HPDE6-E6E7 (cell line): ENCODE data around the gene ATP5F1D.

Source experiments
- DNase-seq: peaks from one replicate; pipeline ENCODE4 v3.0.0; 2011; ENCODE audit warnings: missing footprints; ENCODE audit errors: extremely low spot score

Gene ATP5F1D

DNA sequence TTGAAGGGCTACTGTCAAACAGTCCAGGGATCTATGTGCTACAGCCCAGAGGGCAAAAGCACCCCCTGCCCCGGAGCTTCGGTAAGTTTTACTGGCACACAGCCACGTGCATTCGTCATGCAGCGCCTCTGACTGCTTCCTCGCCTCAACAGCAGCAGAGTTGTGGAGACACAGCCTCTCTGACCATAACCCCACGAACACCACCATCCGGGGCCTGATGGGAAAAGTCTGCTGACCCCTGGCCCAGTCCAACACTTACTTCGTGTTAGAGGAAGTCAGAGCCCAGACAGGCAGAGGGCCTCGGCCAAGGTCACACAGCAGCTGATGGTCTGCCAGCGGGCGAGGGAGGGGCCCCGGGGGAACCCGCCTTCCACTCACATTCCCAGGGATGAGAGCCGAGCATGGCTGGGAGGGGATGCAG, 8.9 kb upstream of the ATP5F1D start:
- no peak for DNase-seq

DNA sequence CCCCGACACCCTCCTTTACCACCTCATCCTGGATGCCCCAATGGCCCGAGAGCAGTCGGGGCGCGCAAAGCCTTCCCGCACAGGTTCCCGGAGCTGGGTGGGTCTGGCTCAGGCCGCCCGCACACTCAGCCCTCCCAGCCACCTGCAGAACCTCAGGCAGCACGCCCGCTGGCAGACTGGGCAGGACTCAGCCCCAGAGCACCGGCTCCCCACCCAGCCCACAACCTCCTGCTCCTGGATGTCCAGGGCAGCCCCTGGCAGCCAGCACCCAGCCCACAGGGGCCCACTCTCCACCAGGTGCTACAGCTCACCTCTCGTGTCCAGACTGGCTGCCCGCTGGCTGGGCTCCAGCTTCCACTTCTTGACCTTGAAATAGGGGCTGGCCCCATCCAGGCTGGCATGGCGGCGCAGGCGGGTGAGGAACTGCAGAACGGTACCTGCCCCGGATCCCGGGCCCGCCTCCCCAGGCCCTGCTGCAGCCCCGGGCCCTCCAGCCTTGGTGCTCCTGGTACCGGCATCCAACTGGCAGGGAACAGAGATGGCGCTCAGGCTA, 8.4 kb upstream of the ATP5F1D start:
- DNase-seq = no peak

DNA sequence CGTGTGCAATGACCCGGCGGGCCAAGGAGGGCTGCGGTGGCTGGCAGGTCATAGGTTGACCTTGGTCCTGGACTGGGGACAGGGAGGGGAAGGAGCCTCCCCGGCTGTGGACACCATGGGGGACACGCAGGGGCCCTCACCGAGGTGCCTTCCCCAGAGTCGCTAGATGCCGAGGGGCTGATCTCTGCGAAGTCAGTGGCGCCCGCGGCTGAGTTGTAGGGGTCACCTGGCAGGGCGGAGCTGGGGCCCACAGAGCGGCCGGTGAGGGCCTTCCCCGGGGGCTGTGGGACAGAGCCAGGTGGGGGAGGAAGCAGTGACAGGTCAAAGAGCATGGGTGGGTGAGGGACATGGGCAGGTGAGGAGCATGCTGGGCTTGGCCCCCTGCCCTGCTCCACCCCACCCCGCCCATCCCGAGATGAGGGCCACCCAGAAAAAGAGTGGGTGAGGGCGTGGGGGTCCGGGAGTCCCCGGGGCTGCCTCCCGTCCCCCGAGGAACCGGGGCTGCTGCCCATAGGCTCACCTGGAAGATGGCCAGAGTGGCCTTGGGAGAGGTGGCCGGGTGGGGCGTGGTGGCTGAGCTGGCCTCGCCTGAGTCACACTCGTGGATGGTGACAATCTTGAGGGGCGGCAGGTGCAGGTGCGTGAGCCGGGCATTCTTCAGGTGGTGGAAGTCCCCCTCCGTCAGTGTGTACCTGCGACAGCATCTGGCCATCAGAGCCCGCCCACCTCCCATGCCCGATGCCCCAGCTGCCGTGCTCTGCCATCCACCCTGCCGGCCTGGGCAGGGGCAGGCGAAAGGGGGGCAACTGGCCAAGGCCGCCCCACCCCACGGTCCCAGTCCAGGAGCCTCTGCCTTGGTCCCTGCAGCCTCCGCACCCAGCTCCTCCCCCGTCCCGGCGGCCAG, 7.2 kb upstream of the ATP5F1D start:
- DNase-seq = no peak

DNA sequence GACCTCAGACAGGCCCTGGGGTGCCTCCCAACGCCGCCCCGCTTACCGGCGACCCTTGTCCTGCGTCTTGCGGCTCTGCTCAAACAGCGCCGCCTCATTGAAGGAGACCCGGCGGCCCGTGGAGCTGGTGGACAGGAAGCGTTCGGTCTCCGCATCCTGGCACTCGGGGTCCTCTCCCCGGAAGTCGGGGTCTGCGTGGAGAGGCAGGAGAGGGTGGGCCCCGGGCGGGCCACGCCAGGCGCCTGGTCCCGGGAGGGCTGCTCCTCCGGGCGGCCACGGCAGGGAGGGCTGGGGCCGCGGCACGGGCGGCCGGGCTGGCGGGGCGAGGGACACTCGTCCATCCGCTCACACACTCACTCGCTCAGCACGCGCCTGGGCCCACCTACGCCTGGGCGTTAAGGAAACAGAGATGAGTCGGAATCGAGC, 6.6 kb upstream of the ATP5F1D start:
- no peak for DNase-seq

DNA sequence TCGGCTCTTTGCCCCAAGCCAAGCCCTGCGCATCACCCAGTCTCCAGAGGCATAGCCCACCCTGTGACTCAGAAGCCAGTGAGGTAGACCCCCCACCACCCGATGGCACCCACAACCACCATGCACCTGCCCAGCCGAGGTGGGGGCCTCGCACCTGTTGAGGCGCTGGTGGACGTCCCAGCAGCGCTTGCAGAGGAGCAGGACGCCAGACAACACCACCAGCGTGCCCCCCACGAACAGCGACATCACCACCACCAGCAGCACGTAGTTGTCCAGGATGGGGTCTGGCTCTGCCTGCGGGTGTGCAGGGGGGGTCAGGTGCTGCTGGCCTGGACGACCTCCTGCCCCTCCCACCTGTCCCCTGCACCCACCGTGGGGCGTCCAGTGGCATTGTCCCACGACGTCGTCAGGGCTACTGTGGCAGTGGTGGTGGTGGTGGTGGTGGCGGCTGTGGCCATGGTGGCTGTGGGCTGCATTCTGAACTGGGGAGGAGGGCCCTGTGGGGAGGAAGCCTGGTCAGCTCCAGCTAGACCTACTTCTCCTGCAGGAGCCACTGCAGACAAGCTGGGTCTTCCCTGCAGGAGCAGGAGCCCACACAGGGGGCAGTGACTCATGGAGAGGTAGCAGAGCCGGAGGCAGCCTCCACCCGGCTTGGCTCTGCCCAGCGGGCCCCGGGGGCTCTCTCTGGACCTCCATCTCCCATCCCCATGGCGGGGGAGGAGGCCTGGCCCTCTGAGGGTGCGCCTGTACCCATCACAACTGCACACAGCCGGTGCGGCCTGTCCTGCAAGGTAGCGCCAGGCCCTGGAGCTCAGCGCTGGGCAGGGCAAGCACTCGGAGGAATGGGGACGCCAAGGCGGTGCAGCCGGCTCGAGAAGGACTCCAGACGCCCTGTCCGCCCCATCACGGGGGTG, 5.7 kb upstream of the ATP5F1D start:
- no peak for DNase-seq

DNA sequence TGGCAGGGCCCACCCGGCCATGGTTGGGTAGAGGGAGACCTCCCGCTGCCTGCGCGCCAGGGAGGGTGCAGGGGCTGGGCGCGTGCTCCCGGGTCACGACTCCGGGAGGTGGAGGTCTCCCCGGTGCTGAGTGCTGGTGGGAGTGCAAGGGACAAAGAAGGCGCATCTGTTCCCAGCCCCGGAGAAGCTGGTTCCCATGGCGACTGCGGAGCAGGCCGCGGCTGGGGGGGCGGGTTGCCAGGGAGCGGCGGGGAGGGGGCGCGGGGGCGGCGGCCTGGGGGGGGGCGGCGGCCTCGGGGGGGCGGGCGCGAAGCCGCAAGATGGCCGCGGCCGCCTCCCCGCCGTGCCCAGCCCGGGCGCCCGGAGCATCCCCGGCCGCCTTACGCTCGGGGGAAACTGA, 5.0 kb upstream of the ATP5F1D start:
- no peak for DNase-seq

DNA sequence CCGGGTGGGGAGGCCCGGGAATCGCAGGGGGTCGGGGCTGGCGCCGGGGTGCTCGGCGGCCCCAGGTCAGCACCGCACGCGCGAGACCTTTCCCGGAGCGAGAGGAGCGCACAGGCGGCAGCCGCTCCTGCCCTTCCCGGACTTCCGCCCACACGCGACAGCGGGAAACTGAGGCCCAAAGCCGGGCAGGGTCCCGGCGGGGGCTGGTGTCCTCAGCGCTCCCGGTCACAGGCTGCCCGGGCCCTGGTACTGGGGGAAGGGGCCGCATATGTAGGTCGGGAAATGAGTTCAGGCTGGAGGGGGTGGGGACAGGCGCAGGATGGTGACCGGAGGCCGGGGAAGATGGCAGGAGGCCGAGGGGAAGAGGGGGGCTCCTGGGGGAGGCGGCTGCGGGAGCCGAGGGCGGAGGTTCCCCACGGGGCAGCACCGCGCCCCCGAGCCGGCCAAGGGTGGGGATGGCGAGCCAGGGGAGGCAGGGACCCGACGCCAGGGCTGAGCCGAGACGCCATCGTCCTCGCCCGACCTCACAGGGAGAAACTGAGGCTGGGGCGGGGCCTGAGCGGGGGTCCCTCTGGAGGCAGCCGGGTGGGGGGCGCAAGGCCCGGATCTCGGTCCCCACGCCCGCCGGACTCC, 4.4 kb upstream of the ATP5F1D start:
- no peak for DNase-seq

DNA sequence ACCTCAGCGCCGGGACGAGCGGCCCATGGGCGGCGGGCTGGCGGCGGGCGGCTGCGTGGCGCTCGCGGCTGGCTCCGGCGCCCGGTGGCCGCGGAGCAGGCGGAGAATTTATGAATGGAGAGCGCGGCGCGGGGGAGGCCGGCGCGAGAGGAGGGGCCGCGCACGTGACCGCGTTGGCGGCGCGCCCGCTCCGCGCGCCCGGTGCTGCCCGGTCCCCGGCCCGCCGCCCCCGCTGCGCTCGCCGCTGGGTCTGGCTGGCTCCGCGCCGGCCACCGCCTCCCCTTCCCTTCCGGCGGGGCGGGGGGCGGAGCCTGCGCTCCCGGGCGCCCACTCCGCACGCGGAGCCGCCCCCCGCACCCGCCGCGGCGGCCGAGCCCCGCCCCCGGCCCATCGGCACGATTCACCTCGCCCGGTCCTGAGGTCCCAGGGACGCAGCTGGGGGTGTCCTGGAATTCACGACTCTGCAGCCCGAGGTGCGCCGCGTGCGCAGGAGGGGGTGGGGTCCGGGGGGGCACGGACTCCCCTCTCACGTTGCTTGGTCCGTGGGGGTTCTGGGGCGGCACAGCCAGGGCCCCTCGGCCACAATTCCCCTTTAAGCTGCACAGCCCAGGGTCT, 3.7 kb upstream of the ATP5F1D start, which contains the start of gene CBARP:
Gene CBARP, minus strand, starts transcription at position 252 of the 615 bp plus-strand sequence. CDS start 1,905 bp downstream, outside the sequence.
- no peak for DNase-seq

DNA sequence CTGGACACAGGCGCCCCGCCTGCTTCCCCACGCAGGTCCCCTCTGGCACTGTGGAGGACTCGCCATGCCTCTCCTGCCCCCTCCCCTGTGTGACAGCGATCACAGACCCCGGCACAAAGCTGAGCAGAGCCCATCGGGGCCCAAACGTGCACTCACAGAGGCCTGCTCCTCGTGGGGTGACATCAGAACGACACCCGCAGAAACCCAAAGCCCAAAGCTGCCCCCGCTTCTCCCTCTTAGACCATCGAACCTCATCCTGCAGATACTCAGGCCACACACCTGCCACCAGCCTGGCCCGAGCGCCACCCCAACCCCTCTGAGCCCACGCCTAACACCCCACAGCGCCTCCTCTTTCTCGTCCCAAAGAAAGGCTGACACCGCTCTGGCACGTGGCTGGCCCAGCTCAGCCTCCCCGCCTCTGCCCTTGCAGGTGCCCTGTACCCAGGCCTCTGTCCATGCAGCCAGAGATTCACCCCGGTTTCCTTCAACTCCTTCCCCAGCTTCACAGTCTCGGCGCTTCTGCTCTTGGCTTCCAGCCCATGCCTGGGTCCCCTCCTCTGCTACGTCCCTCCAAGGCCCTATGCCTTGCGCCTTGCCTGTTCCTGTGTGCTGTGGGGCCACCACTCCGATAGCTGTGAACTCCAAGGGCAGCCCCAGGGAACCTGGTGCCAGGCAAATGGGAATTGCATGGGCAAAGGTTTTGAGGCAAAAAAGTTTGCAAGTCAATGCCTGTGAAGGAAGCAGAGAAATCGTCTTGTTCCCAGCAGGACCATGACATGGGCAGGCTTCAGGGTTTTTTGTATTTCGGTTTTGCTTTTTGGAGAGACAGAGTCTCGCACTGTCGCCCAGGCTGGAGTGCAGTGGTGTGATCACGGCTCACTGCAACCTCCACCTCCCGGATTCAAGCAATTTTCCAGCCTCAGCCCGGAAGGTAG, 2.9 kb upstream of the ATP5F1D start:
- DNase-seq = no peak

DNA sequence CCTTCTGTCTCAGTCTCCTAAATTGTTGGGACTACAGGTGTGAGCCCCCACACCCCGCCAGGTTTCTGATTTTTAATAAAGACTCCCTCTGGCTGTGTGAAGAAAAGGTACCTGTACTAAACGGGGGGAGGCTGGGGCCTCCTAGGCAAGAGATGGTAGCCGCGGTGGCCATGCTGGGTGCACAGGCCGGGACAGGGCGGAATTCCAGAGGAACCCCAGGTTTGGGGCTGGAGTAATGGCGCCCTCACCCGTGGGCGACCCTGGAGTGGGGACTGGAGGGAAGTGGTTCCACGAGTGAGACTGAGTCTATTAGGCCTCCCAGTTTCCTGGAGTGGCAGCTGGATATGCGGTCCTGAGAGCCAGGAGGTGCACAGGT, 2.1 kb upstream of the ATP5F1D start:
- DNase-seq = no peak

DNA sequence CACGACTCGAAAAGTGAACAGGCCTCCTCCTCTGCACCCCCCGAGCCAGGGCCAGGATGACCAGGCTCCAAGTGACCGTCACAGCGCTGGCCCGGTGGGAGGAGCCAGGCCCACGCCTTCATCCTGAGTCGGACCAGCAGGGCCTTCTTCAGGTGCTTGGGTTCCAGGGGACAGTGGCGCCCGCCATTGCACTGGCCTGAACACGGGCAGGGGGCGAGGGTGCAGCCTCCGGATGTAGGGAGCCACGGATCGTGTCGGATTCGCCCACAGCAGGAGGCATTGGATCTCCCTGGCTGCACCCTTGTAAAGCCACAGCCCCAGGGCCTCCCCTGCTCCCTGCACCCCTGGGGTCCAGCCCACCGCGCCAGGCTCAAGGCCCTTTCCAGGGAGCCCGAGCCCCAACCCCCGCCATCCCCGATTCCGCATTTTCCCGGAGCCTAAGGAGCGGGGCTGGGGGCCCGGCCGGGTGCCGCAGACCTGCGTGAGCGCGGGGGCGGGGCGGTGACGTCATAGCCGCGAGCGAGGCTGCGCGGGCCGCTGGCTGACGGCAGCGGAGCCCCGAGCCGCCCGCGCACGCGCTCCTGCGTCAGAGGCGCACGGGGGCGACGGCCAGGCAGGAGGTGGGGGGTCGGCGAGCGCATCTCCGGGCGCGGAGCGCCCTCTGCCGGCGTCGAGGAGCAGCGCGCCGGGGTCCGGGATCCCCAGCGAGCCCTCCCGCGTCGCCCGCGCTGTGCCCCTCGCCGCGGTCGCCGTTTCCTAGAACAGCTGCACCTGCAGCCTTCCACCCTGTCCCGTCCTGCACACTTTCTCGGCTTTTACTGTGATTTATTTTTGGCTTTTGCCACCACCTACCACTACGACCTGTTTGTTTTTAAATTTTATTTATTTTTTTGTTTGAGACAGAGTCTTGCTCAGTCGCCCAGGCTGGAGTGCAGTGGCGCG, 1.5 kb upstream of the ATP5F1D start:
- DNase-seq = no peak

DNA sequence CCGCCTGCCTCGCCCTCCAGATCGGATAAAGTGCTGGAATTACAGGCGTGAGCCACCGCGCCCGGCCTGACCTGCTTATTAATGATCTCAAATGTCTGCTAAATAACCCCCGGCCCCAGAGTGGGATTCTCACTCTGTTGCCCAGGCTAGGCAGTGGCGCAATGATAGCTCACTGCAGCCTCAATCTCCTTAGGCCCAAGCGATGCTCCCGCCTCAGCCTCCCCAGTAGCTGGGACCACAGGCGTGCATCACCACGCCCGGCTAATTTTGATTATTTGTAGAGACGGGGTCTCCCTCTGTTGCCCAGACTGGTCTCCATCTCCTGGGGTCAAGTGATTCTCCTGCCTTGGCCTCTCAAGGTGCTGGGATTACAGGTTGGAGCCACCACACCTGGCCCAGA, 626 bp upstream of the ATP5F1D start:
- no peak for DNase-seq

DNA sequence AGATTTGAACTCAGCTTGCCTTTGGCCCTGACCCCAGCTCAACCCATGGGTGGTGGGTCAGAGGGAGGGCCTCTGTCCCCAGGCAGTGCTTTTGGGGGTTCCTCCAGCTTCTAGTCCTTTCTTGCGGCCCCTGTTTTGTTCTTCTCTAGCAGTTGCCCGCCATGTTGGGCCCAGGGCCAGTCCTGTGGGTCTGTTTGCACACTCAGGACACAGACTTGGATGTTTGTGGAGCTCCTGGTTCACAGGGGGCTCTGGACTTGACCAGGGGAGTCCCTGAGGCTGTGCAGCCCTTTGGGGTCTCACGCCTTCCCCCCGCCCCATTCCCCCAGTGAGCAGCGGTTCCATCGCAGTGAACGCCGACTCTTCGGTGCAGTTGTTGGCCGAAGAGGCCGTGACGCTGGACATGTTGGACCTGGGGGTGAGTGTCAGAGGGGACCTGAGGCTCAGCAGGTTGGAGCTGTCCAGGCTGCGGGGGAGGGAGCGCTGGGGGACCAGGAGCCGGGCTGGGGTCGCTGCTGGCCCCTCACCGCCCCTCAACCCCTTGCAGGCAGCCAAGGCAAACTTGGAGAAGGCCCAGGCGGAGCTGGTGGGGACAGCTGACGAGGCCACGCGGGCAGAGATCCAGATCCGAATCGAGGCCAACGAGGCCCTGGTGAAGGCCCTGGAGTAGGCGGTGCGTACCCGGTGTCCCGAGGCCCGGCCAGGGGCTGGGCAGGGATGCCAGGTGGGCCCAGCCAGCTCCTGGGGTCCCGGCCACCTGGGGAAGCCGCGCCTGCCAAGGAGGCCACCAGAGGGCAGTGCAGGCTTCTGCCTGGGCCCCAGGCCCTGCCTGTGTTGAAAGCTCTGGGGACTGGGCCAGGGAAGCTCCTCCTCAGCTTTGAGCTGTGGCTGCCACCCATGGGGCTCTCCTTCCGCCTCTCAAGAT, 2.5 kb downstream of the ATP5F1D start:
- no peak for DNase-seq

DNA sequence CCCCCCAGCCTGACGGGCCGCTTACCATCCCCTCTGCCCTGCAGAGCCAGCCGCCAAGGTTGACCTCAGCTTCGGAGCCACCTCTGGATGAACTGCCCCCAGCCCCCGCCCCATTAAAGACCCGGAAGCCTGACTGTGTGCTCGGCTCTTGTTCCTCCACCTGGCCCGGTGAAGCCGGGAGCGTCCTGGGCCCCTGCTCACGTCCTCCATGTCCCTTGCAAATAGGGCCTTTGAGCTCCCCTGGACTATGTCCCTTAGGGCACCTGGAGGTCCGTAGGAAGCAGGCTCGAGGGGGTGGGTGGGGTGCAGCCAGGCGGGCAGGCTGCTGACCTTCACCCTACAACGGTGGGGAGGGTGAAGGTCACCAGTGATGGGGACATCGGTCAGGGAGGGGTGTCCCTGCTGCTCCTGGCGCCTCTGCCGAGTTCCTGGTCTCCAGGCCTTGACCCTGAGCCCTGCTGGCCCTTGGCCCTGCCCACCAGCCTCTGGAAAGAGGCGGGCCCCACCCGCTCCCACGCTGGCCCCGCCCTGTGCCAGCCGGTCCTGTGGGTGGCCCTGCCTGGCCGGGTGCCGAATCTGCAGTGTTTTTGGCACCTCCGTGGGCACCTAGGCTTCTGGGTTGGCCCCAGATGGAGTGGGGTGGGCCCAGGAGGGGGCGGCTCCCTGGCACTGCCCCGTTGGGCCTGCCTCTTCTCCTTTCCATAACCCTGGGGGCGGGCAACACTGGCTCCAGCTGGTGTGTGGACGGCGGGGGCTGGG, 3.3 kb downstream of the ATP5F1D start:
- DNase-seq = no peak

DNA sequence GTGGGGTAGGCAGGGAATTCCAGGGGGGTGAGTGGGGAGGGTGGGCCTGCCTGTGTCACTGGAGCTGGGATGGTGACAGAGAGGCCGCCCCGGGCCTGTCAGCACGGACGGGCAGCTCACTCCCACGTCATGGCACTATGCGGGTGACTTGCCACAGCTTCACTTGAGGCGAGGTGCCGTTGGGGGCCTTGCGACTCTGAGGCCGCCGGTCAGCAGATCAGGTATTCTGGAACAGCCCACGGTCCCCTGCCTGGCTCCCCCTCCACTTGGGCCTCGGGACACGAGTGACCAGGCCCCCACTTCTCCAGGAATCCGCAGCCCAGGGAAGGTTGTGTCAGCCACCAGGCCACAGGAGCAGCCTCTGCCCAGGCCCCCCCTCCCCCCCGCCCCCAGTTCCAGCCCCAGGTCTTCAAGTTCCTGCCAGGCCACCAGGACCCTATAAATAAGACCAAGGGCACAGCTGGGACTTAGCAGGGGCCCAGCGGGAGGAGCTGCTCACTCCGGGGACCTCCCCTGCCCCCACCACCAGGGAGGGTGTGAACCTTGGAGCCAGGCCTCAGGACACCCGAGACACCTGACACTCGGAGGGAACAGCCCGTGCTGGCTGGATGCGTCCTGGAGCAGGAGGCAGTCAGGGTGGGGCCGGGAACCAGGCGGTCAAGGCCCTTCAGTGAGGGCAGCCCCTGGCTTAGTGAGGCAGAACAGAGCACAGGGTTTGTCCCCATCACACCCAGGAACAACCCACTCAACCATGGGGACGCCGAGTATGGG, 4.1 kb downstream of the ATP5F1D start:
- DNase-seq = no peak
